Glomerular visceral epithelial cell (primary cell): ENCODE results near the gene BCOR.

Experiments used
- DNase-seq: peaks from one replicate; pipeline ENCODE4 v3.0.0-alpha.2; 2016; ENCODE audit errors: extremely low spot score

BCOR gene

DNA sequence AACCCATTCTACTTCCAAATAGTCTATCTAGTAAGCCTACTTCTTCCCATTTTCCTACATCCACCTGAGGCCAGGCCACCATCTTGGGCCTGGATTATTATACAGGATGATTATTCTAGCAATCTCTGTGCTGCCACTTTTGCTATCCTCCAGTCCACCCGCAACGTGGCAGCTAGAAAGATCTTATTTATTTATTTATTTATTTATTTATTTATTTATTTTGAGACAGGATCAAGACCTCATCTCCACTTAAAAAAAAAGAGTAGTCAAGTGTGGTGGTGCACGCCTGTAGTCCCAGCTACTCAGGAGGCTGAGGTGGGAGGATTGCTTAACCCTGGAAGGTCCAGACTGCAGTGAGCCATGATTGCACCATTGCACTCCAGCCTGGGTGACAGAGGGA, 15.2 kb upstream of the BCOR start:
- no peak for DNase-seq

DNA sequence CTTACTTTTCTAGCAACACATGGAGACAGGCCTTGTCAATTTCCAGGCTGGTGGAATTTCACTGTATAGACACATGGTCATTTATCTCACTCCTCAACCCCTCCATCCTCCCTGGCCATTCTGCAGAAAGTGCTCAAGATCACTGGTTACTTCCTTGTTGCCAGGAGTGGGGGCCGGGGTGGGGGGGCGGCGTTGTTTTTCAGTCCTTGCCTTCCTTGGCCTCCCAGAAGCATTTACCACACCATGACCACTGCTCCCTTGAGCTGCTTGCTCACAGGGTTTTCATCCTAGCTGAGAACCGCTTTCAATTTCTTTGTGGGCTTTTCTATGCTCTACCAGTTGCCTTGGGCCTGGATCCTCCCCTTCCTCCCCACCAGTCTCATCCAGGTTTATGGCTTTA, 14.1 kb upstream of the BCOR start:
- no peak for DNase-seq

DNA sequence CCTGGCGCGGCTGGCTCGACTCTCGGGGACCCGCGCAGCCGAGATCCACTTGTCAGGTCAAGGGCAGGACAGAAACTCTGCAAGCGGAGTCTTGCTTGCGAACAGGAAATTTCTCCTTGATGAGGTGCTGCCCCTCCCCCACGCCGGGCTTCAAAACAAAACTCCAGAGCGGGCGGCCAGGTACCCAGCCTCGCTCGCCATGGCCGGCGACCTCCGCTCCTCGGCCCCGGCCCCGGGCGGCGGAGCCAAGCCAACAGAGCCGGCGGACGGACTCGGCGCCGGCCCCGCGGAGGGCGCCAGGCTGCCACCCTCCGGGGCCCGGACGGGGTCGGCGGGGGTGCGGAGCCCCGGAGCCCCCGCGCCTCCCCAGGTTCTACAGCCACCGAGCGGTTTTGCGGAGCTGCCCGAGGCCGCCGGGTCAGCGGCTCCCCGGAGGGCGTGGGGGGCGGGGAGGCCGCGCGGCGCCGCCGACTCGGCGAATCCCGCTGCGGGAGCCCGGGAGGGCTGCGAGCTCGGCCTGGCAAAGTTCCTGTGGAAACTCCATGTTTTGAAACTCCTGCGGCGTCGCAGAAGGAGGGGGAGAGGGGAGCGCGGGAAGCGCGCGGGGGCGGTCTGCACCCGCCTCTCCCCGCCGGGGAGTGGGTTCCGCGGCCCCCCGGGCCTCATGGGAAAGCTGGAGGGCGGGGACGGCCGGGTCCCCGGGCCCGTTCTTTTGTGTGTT, 11.7 kb upstream of the BCOR start:
- peak; percentile 73 for DNase-seq

DNA sequence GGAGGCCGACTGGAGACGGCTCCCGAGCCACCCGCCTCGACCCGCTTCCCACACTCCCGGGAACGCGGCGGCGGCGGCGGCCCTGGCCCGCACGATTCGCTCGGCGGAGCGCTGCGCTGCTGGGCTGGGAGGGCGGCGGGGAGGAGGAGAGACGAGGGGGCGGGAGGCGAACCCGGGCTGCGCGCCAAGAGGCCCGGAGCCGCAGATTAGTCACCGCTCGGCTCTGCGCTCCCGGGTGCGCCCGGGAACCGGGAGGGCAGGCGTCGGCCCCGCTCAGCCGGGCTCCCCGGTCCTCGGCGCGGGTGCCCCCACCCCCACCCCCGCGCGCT, 11.2 kb upstream of the BCOR start:
- peak; percentile 78 for DNase-seq

DNA sequence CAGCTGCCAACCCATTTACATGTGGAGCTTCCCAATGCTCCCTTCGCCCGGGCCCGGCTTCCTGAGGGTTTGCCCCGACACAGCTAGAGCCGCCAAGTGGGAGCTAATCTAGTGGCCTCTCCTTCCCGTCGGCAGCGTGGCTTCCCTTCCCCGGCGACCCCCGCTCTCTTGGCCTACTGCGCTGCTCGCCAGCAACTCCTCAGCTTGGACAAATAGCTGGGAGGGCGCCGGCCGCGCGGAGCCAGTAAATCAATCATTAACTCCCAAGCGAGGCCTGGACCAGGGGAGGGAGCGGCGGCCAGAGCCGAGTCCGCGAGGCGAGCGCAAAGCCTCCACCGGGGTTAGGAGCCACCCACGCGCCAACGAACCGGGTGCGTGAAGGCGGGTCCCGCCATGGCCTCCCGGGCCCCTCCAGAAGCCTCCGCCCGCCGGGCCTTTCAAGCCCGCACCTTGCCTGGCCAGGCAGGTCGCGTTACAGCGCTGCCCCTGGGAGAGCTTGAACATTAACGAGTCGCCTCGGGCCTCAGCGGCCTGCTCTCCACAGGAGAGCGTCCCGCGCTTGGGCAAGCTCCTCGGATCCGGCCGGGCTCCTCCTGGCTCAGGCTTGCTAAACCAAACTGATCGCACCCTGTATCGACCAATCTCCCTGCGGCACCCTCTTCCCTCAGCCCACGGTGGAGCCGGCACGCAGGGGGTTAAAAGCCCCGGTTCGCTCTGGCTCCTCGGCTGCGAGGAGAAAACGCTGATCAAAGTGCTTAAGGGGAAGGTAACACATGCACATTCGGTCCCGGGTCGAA, 10.6 kb upstream of the BCOR start:
- no peak for DNase-seq

DNA sequence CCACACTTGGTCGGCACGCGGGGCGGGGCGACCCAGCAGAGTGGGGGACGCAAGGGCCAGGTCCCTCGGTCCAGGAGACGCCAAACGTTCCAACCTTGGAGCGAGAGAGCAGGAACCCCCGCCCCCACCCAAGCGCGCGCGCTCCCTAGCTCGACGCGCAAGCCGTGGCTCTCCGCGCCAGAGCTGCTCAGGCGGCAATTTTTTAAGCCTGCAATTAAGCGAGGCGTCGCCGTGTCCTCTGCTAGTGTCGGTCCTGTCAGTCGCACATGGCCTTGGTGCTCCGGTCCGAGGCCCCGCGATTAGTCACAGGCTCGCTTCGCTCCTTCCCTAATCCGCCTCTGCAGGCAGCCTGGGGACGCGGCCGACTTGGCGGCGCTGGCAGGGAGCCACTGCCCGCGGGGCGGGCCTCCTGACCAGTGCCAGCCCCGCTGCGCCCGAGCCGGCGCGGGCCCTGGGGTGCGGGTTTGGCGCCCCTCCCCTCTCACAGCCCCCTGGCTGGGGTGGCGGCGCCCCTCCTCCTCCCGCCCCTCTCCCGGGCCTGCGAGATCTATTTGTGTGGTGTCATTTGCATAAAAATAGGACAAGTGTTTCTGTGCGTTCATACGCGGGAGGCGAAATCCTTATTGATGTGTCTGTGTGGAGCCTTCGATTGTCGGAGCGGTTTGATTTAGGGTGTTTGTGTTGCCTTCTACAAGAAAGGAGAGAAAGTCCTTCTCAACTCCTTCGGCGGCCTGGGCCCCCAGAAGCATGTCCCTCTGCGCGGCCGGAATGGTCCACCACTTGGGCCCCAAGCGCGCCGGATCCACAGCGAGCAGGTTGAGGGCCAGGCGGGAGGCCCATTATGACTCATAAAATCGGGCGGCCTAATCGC, 9.8 kb upstream of the BCOR start:
- DNase-seq, result peak; percentile 77

DNA sequence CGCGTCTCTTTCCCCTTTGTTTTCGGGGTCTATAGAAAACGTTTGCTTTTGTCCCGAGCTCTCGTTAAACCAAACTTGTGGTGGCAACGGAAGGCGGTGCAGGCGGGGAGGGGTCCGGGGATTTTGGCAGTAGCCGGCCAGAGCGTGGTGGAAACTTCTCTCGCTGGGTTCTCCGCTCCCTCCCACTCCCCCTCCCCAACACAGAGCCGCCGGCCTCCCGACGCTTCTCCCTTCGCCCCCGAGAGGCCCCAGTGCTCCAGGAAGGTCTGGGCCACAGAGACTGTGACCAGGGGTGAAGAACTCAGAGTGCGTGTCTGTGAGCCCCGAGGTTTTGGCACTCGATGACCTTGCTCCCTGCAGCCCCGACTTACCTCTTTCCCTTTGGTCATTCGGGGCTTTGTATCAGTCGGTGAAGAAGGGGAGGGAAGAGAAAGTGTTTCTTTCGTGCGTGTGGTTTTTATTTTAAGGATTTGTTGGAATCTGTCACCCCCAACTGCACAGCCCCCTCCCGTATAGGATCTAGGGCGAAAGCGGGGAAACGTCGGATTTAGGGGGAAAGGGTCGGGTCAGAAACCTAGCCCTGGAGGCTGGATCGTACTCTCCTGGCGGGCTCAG, 9.0 kb upstream of the BCOR start:
- no peak for DNase-seq

DNA sequence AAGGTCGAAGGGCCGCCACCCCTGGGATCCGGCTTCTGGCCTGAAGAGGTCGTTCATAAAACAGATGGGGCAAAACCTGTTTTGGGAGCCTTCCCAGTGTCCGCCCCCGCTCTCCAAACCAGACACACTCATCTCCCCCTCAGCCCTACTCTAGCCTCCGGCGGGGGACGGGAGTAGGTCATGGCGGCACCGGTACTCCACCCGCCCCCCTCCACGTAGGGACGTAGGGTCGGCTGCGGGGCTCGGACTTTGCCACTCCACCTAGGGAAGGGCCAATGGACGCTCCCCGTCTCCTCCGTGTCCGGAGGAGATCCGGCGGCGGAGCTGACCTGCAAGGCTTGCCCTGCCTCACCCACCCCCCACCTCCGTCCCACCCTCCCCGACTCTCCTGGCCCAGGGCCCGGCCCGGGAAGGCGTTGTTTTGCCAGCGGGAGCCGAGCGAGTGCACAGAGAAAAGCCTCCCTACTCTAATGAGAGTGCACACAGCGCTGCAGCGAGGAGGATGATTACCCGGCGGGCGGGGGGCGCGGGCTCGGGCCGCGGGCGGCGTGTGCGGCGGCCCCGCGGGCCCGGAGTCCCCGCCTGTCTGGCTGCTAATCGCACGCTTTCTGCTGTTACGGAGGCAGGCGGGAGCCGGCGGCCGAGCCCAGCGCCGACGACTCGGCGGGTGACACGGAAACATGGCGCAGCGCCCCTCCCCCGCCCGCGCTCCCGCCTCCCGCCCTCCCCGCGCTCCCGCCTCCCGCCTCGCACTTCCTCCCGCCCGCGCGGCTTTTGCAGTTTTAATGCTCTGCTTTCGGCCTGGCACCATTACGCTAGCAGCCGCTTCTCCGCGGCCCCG, 8.3 kb upstream of the BCOR start:
- peak; percentile 46 for DNase-seq

DNA sequence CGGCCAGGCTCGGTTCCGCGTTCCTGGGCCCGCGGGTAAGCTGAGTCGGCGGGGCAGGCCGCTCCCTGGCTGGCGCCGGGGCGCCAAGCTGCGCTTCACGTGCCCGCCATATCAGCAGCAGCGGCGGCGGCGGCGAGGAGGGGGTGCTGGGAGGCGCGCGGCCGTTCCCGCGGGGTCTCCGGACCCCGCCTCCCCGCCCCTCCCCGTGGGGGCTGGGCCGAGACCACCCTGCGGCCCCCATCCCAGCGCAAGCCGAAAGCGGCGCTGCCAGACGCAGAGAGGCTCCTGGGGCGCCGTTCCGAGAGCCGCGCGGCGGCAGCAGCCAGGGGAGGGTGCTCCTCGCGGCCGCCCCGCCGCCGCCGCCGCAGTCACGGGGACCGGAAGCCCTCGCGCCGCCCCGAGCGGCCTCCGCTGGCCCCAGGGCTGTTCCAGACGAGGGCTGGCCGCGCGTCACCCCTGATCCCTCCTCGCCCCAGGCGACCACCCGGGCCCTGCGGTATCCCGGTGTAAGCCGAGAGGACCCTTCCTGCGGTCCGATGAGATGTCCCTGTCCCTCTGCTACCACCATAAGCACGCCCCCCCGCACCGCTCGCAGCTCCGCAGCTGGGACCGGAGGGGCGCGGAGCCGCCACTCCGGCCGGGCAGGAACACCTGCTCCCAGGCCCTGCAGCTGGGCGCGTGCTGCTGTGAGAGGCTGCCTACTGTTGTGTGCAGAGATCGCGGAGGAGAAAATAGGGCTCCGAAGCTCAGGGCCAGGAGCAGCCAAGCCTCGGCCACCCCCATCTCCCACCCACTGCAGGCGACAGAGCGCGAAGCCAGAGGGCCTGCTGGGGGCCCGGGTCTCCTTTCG, 7.5 kb upstream of the BCOR start:
- peak; percentile 30 for DNase-seq

DNA sequence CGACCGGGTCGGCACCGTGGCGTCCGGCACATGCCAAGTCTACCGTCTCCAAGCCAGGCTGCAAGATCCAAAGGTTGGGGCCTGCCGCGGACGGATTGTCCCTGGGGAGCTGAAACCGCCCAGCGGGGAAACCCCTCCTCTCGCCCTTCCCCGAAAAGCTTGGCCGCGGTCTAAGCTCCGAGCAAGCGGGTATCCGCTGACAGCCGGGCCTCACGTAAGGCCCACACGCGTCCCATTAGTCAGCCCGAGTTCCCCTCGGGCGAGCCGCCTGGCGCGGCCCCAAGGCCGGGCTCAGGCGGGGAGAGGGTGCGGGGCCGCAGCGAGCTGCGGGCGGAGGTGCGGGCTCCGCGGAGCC, 6.8 kb upstream of the BCOR start:
- peak; percentile 69 for DNase-seq

DNA sequence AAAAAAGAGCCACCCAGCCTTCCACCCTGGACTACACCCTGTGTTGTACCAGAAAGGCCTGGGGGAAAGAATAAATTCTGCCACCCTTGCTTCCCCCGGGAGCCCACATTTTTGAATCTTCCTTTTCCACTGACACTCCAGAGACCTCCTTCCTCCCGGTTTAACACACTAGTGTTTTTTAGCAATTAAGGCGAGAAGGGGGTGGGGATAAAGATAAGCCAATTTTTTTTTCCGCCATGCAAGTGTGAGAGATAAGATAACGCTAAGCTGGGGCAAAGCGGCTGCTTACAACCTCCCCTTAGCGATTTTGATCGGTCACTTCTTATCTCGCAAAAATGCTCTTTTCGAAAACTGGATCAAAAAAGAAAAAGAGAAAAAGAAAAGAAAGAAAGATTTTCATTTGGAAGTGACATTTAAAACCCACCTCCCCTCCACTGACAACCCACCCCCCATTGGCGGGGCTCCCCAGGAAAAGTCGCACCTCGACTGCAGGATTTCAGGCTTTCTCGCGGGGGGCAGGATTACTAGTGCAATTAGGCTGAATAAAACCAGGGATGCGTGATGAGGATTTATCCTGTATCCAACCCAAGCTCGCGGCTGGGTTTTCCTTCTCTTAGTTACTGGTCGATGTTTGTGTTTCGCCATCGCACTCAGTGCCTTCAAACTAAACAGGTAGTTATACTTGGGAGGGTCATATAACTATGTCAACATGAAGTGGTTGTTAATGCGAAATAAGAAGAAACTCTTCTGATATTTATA, 6.0 kb upstream of the BCOR start:
- no peak for DNase-seq

DNA sequence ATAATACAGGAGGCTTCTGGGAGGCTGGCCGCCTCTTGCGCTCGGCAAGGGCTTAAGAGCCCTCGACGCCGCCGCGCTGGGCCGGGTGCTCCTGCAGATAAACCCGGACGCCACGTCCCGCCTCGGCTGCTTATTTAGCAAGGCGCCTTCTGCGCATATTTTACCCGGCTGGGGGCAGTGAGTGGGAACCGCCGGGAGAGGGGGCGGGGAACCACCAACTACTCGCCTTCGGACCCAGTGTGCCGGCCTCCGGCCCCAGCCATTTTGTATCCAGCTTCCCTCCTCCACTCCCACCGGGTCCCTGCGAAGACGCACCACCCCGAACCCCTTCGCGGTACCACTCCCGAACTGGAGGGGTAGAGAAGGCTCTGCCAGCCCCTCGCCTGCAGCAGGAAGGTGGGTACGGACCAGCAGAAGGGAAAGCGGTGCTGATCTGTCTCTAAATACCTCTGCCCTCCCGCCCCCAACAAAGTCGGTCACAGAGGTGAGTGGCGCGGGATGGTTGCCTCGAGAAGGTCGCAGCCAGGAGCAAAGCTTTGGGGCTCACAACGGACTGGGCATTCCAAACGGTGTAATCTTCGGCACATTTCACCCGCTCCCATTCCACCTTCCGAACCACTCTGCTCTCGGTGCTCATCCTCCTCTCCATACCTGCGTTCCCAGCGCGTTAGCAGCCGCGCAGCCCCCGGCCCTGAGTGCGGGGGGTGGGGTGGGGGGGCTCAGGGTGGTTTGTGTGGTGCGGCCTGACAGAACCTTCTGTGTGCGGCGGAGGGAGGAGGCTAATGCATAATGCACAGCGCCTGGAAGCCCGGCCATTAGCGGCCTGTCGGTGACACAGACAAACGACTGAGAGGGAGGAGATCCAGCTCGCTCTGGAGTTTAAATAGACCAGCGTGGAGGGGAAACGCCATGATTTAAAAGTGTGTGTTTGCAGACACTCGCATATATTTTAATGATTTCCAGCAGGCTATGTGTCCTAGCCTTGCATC, 4.9 kb upstream of the BCOR start:
- DNase-seq, result no peak

DNA sequence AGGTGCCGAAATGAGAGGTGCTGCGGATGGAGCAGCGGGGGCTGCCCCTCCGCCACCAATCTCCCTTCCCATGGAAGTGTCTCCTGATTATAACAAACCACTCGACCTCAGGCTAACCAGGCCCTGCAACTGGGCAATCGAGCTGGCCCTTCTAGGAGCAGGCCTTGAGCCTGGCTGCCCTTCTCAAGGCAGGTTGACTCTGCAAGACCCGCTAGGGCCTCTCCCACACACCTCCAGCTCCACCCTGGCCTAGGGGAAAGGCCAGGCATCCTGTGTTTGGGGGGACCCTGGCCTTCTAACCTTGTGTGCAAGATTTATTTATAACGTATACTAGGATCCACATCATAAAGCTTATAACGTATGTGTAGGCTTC, 3.7 kb upstream of the BCOR start:
- DNase-seq, result no peak

DNA sequence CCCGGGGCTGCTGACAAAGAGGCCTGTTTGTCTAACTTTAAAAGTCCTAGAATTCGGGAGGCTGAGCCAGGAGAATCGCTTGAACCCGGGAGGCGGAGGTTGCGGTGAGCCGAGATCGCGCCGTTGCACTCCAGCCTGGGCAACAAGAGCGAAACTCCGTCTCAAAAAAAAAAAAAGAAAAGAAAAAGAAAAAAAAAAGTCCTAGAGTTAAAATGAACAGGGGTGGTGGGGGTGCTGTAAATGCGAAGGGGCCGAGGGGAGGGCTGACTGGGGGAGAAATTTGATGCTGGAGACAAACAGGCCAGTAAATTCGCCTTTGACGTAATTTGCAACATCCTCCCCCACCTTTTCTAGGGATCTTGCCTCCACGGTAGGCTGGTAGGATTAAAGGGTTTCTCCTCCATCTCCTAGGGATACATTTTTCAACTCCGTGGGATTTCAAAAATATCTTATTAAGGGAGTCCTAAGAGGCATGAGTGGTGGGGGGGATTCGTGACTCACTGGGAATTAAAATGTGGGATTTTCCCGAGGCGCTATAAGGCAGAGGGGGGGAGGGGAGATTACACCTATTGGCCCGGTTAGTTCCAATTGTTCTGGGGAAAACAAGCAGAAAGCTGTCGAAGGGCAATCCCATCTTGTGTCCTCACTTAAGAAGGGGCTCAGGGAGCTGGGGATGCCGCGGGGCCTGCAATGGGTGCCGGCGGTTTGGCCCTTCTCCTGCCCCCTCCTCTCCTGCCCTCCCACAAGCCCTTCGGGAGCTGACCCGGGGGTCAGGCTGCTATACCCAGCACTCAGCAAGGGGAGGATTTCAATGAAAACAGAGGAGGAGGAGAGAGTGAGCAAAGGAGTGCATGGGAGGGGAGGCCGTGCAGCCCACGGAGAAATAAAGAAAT, 3.0 kb upstream of the BCOR start:
- DNase-seq, result no peak

DNA sequence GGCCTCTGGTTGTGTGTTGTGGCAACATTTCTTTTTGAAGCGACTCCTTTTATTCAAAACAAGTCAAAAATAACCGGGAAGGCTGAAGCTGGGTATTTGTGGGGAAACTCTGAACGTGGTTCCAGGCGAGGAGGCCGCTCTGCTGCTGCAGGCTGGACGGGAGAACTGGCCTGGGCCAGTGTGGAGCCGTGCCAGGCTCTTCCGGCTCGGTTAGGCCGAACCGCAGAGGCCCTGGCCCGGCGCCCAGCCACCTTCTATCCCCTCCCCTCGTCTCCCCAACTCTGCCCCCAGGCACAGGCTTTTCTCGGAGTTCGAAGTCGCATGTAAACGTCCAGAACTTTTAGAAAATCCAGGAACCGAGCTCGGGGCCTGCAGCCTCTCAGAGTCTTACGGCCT, 2.4 kb upstream of the BCOR start:
- peak; percentile 72 for DNase-seq

DNA sequence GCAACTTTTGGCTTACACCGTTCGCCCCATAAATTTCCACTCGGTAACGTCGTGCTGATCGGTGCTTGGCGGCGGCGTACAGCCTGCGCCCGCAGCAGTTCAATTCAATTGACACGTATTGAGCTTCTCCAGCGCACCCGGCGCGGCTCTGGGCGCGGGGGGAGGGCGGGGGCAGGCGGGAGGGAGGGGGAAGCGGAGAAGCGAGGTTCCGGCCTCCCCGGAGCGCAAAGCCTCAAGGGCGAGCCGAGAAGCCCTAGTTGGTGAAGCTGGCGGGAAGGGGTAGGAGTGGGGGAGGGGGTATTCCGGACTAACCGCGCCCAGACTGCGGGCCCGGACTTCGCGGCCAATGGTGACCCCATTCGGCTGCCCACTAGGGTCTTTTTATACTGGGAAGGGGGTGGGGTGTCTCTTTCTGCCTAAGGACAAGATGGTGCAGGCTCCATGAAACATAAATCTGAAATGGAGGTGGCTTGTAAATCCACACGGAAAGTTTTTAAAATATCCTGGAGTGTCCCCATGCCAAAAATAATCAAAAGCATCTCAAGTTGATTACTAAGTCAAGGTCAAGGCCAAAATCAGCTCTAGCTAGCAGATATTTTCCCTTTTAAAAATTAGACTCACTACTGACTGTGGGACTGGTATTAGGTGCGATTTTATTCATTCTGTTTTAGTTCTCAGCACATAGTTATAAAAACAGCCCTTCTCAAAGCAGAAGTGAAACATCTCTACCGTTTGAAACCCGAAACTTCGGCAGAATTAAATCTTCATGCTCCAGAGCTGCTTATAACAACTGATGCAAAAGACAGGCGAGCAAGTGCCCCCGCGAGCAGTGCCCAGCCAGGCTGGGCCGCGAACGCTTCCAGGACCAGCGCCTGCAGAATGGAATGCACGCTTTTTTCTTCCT, 1.5 kb upstream of the BCOR start:
- DNase-seq, result peak; percentile 37
